D721Med (cell line): ENCODE measurements around the gene FBLIM1.

Experiments used
- DNase-seq: peaks from one replicate; pipeline ENCODE4 v3.0.0; 2011; ENCODE audit warnings: low spot score; ENCODE audit not compliant: insufficient read length
- FAIRE-seq: peaks from 2 replicates; lab custom pipeline; 2011; peaks lifted over from hg19 to GRCh38; lab: Jason Lieb, UNC
- CTCF ChIP-seq: IDR thresholded peaks from 2 replicates; pipeline ENCODE4 v1.5.1; 2012; ENCODE audit warnings: mild to moderate bottlenecking, control low read depth; ENCODE audit not compliant: insufficient read depth; ENCODE audit errors: missing control alignments

FBLIM1 gene, protein sequence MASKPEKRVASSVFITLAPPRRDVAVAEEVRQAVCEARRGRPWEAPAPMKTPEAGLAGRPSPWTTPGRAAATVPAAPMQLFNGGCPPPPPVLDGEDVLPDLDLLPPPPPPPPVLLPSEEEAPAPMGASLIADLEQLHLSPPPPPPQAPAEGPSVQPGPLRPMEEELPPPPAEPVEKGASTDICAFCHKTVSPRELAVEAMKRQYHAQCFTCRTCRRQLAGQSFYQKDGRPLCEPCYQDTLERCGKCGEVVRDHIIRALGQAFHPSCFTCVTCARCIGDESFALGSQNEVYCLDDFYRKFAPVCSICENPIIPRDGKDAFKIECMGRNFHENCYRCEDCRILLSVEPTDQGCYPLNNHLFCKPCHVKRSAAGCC

DNA sequence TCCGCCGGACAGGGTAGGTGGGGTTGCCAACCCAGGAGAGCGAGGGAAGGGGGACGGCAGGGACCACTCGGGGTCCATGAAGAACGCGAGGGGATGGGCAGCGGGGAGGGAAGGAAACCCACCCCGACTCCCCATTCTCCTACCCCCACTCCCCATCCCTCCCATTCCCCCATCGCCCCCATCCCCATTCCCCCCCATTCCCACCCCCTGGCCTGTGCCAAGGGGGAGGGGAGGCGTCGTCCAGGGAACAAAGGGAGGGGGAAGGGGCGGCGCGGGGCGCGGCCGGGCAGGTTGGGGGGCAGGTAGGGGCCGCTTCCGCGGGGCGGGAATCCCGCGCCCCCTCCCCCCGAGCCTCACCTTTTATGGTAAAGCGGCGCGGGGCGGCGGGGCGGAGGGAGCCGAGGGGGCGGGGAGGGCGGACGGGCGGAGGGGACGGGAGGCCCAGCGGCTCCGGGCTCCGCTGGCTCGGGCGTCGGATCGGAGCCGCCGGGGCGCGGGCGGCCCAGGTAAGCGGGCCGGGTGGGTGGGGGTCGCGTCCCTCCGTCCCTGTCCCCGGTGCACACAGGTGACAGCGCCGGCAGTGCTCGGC is at the start of gene FBLIM1:
TSS of gene FBLIM1 (plus strand) at position 453 of the 589 bp plus-strand sequence. CDS start 6,189 bp downstream, outside the sequence.
- no peak for DNase-seq
- no peak for TF ChIP-seq CTCF
- FAIRE-seq: no peak

GRCh38 chr1:15709226-15709625 is 49.4 kb upstream of the FBLIM1 start:
- DNase-seq (no peak), FAIRE-seq (no peak)
- no peak for TF ChIP-seq CTCF

- DNase-seq (no peak), FAIRE-seq (no peak)
- TF ChIP-seq CTCF: no peak
These were observed 46.4 kb upstream of the FBLIM1 start for GRCh38 chr1:15712168-15712567.

- TF ChIP-seq CTCF: no peak
- DNase-seq (no peak), FAIRE-seq (no peak)
These were observed 44.0 kb upstream of the FBLIM1 start for GRCh38 chr1:15714406-15715136.

GRCh38 chr1:15717418-15718125 is 41.0 kb upstream of the FBLIM1 start:
- FAIRE-seq (no peak), DNase-seq (no peak)
- TF ChIP-seq CTCF: no peak

DNA sequence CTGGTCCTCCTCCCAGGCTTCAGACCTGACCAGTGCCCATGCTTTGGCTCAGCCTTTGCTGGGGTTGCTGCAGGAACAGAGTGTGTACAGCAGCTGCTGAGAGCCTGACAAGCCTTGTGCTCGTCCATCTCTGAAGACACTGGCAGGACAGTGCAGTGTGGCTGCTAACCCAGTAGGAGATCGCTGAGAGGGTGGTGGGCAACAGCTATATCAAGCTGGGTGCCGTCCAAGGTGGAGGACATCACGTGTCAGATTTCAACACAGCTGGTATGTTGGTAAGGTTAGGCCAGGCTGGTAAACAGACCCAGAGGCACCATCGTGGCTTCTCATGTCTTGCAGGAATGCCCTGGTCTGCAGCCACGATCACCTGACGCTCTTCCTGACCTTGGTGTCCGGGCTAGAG is 40.4 kb upstream of the FBLIM1 start:
- FAIRE-seq (no peak), DNase-seq (no peak)
- TF ChIP-seq CTCF: no peak
